CD4-positive, alpha-beta T cell treated with Interleukin-2 at 100 ng/mL for 4 hours (primary cell): ENCODE data around the gene TMEM209.
"Not testable (repeated sequence)": the region's sequence is repeated elsewhere in the genome, so short reads cannot be mapped to it uniquely, and the experiment has no call there.

Experiments
- DNase-seq: peaks from one replicate; pipeline ENCODE4 v3.0.0-alpha.2; 2020; ENCODE audit warnings: low spot score

The TMEM209 gene

DNA sequence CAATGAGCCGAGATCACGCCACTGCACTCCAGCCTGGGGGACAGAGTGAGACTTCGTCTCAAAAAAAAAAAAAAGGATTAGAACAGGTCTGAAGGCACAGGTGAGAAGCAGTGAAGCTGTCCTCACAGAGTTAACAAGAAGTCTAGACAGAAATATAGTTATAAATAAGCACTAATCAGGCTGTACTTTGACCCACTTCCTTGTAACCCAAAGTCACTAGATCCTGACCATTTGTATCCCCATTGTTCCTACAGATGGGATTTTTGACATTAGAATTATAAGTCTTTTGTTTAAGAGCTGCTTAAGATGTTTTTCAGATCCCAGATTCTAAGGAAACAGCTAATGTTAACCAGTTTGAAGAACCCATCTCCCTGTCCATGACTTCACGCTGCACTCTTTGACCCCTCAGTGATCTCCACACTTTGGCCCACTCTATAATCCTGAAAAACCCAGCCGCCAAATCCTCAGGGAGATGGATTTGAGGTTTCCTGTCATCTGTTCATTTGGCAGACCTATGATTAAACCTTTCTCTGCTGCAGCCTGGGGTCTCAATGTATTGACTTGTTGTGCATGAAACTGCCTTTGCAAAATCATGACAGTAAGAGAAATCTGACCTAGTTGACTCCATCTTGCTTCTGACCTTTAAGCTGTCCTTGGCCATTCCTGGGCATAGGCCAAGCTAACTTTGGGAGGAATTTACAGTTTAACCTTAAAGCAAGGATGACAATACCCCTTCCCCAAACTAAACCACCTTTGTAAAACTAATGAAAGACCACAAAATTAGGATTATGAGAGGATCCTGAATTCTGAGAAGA, 13.8 kb upstream of the TMEM209 start:
- no peak for DNase-seq

DNA sequence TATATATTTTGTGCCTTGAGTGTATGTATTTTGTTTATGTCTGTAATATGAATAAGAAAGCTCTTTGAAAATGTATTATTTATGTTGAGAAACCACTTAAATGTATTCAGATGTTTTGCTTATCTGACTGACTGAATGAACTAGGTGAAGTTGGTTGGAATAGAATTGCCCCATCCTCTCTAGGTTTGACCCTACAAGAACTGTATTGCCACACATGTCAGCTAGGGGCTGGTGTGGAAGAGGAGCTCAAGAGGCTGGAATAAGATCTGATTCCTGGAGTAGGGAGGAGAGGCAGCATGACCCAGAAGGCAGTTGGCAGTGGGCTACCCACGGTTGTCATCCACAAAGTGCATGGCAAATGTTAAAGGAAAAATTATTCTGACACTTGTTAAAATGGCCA, 11.5 kb upstream of the TMEM209 start:
- DNase-seq, result no peak

DNA sequence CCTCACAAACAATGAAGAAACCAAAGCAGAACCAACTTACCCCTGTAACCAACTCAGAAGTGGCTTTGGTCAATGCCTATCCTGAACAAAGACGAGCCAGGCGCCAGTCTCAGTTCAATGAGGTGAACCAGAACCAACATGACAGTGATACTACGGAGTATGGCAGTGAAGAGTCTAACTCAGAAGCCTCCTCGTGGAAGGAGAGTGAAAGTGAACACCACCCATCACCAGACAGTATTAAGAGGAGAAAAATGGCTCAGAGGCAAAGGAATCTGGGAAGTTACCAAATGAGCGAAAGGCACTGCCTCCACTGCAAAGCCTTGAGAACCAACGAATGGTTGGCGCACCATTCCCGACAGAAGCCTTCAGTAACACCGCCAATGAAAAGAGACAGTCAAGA, 10.8 kb upstream of the TMEM209 start:
- DNase-seq, result no peak

DNA sequence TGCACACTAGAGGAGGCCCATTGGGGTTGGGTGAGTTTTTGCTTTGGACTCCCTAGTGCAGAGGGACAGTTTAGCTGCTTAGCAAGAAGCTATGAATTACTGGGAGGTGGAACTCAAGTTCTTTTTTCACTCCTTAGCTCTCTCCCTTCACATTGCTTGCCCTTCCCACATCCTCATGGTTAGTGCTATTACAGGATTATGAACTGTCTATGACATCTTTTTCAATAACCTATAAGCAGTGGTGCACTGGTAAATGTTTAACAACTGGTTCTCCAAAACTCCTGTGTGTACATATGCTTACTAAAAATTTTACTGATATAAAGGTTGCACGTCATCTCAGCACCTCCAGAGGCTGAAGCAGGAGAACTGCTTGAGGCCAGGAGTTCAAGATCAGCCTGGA, 8.6 kb upstream of the TMEM209 start:
- DNase-seq, result no peak

GRCh38 chr7:130210181-130210935, 5.2 kb upstream of the TMEM209 start:
- DNase-seq, result no peak

DNA sequence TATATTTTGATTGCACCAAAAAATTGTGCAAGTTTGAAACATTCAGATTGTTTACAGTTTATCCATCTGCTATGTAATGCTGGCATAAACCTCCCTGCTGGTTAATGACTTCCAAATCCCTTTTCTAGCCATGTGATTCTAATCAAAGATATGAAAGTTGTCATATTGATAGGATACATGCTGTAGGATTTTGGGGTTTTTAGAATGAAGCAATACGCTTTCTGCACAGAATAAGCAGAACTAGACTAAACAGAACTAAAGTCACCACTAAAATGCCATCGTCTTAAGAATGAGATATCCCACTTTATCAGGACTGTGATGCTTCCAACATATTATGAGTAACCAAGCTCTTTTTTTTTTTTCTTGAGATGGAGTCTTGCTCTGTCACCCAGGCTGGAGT, 3.3 kb upstream of the TMEM209 start:
- no peak for DNase-seq

DNA sequence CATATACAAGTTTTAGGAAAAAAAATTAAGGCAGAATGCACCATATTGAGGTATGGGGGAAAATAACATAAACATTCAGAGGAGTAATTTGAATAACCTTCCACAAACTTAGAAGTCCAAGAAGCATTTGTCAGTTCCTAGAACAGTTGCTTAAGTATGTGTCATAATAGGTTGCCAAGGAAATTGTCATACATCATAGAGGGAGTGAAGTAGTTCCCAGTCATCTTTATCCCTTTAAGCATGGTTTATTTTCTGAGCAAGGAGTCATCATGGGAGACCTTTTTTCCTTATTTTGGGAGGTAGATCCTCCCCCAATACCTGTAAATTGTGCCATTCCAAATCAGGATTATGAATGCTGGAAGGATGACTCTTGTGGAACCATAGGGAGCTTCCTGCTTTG, 2.4 kb upstream of the TMEM209 start, which contains the start of gene SSMEM1:
SSMEM1 (plus strand) TSS at position 219 of the 400 bp plus-strand sequence; CDS start at position 270, 51 bp downstream.
- DNase-seq, result no peak

DNA sequence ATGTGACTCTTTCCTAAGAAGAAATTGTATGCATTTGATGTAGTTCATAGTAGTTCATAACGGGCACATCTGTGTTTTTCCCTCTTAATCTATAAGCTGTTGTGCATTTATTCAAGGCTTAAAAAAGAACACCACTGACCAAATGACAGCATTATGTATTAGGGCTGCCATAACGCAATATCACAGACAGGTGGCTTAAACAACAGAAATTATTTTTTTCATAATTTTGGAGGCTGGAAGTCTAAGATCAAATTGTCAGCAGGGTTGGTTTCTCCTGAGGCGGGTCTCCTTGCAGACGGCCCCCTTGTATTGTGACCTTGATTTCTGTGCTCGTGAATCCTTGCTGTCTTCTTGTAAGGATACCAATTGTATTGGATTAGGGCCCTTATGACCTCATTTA, 1.8 kb upstream of the TMEM209 start:
- DNase-seq, result no peak

GRCh38 chr7:130201796-130202195, 3.4 kb downstream of the TMEM209 start:
- DNase-seq, result no peak

- DNase-seq, result no peak
These were observed 8.1 kb downstream of the TMEM209 start for GRCh38 chr7:130197094-130197493.

GRCh38 chr7:130196476-130196875, 8.7 kb downstream of the TMEM209 start:
- no peak for DNase-seq

GRCh38 chr7:130195396-130195795, 9.8 kb downstream of the TMEM209 start:
- DNase-seq, result no peak

DNA sequence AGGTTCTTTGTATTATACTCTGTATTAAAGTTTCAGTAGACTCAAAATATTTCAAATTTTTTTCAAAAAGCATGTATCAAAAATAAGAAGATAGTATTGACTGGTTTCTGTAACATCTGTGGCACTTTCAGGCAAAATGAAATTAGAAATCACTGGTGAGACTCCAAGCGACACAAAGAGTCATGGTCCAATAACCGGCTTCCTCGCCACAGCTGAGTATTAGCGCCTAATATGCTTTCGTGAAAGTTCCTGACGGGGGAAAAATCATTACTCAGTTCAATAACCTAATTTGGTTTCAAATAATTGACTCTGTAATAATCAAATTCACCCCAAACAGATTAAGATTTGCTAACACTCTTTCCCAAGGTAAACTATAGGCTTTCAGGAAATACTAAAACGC, 13.4 kb downstream of the TMEM209 start:
- no peak for DNase-seq

DNA sequence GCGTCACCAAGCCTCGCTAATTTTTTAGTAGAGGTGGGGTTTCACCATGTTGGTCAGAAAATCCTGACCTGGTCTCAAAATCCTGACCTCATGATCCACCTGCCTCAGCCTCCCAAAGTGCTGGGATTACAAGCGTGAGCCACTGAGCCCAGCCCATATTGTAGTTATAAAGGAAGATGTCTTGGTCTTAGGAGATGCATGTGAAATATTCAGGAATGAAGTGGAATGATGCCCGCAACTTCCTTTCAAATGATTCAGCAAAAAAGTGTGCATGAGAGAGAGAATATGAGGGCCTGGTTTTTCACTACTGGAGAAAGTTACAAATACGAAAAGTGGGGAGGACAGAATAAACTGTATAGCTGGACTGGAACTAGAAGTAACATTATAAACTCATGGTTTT, 15.9 kb downstream of the TMEM209 start:
- DNase-seq, result no peak

- no peak for DNase-seq
These were observed 17.8 kb downstream of the TMEM209 start for GRCh38 chr7:130187360-130187759.

GRCh38 chr7:130184349-130184748, 20.9 kb downstream of the TMEM209 start:
- DNase-seq, result not testable (repeated sequence)

DNA sequence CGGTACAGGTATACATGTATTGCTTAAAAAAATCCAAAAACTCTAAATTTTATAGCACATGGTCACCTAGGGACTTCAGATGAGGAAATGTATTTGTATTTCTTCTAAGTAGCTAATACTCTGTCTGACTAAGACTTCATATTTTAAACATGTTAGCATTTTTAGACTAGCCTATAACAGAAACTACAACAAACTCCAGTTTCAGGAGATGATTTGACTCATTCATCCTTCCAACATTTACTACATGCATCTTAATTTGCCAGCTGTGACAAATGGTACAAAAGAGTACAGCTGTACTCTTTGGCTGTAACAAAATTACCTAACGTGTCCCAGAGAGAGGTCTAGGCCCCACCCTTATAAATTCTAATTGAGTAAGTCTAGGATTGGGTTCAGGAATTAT, 22.2 kb downstream of the TMEM209 start:
- no peak for DNase-seq

GRCh38 chr7:130181263-130181605, 24.0 kb downstream of the TMEM209 start:
- DNase-seq, result no peak

GRCh38 chr7:130180571-130181262, 24.5 kb downstream of the TMEM209 start:
- DNase-seq, result no peak

DNA sequence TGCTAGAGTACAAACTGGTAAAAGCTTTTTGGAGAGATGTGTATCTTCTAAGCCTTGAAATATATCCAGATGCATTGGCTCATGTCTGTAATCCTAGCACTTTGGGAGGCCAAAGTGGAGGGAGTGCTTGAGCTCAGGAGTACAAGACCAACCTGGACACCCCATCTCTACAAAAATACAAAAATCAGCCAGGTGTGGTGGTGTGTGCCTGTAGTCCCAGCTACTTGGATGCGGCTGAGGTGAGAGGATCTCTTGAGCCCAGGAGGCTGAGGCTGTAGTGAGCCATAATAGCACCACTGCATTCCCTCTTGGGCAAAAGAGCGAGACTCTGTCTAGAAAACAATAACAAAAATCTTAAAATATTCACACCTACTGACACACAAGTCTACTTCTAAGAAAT, 25.6 kb downstream of the TMEM209 start:
- DNase-seq, result no peak

- no peak for DNase-seq
These were observed 27.0 kb downstream of the TMEM209 start for GRCh38 chr7:130178251-130178650.

GRCh38 chr7:130174237-130174959, 30.8 kb downstream of the TMEM209 start:
- DNase-seq, result no peak
